ENCODE results near the gene FNIP2.

- TF ChIP-seq CTCF (IDR thresholded peaks at IDR 0.05; ENCODE audit: insufficient read depth, low read depth, low read length) (no peak), EZH2 (IDR thresholded peaks at IDR 0.05; ENCODE audit: insufficient read depth, low read length) (no peak)
Observed at GRCh38 chr4:158823461-158823873, 54.6 kb downstream of the FNIP2 start.
